SW480 (cell line): ENCODE results near the gene CNPPD1.

Source experiments
- DNase-seq: peaks from one replicate; pipeline ENCODE4 v3.0.0-alpha.2; 2016; ENCODE audit warnings: low spot score

Gene CNPPD1

GRCh38 chr2:219179601-219180465 lies 3.1 kb upstream of the CNPPD1 start:
- DNase-seq, result no peak

GRCh38 chr2:219178377-219179175 lies 1.9 kb upstream of the CNPPD1 start:
- peak; percentile 34 for DNase-seq

DNA sequence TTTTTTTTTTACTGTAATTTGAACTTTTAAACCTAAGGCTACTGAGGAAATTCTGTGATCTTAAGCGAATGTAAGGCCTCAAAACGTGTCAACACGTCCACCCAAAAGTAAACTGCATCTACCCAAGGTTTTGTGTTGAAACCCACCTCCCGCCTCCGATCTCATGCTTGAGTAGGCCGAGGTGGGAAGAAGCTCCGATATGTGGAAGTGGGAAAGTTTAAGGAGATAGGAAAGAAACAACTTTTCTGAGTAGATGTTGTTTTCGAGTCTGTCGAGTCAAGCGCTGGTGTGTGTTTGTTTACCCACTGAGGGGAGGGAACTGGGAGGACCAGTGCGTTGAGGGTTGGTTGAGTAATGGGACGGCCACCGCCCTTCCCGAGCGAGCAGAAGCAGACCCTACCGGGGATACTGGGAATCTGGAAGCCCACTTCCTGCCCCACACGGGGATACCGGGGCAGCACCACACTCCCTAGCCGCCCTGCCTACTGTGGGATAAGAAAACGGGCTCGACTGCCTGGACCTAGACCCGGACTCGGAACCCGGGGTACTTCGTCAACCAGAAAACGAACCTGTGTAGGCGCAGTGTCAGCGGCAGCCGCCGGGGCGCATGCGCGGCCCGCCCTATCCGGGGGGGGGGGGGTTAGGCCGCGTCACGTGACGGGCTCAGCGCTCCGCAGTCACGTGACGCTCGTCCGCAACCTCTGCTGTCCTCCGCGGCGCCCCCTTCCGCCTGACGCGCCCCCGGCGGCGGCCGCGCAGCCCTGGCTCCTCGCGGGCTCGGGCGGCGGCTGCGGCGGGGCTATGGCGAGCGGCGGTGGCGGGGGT lies 1.0 kb upstream of the CNPPD1 start, which contains the start of gene RETREG2:
Gene RETREG2, plus strand, starts transcription at position 724 of the 825 bp plus-strand sequence. Its CDS starts 78 bp downstream, at position 802.
- DNase-seq, result peak; percentile 90

DNA sequence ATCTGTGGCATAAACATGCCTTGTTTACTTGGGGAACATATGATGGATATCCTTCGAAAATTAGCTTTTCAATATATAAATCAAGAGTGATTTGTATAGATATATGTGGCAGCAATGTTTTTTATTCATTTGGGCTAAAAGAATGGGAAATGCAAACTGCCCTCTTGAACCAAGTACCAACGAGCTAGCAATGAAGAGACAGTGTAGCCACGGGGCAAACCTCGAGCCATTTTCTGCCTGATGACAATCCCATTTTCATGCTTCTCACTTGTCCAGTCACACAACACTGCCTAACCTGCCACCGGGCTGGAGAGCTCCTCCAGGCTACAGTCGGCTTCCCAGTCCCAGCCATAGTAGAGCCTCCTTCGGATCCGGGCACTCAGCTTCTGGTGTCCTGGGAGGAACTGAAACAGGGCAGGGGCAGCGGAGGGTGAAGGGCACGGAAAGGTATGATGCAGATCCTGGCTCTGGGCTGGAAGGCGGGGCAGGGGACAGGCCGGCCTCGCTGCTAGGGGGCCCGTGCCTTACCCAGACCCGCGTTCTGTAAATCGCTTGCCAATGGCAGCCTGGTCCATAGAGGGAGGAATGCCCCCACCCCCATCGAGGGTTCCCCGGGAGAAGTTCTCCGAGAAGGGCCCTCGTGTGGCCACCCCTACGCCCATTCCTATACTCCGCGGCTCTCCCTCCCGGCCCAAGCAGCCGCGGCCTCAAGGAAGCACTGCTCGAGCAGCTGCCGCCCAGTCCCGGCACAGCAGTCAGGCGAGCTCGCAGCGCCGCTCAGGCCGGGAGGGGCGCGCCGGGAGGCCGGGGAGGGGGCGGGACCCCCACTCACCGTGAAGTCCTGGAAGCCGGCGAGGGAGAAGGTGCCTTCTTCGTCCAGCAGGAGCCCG lies 552 bp downstream of the CNPPD1 start:
- peak; percentile 47 for DNase-seq

DNA sequence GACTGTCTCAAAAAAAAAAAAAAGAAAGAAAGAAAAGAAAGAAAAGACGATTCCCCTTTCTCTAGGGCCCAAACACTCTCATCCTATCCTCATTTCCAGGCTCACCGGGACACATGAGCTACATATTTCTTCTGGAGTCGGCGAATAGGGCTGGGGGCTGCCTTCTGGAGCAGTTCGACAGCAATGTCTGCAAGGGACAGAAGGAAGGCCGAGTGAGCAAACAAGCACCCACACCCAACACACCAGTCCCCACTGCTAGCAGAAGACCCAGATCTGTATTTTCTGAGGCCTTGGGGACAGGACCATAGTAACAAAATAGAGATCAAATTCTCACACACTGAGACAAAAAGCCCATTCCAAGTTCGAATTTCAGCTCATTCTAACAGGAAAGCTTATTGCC lies 1.2 kb downstream of the CNPPD1 start:
- no peak for DNase-seq

DNA sequence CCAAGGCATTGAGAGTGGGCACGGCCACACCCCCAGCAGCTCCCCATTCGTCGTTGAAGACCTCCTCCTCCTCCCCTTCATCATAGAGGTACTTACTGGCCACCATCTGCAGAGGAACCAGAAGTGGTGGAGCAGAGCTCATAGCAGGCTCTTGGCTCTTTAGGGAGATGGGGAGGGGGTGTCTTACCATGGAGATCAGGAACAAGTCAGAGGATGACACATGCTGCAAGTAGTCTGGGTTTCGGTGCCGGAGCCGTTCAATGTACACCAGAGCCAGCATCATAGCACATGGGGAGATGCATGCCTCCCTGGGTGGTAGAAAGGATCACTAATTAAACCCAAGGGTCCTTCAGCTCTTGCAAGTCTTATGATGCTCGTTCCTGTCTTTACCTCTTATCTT lies 1.9 kb downstream of the CNPPD1 start:
- DNase-seq, result no peak

- DNase-seq, result no peak
Observed at GRCh38 chr2:219174146-219174545, 2.6 kb downstream of the CNPPD1 start.

GRCh38 chr2:219173176-219173575 lies 3.5 kb downstream of the CNPPD1 start:
- DNase-seq, result no peak

GRCh38 chr2:219172231-219173154 lies 4.2 kb downstream of the CNPPD1 start:
- no peak for DNase-seq

DNA sequence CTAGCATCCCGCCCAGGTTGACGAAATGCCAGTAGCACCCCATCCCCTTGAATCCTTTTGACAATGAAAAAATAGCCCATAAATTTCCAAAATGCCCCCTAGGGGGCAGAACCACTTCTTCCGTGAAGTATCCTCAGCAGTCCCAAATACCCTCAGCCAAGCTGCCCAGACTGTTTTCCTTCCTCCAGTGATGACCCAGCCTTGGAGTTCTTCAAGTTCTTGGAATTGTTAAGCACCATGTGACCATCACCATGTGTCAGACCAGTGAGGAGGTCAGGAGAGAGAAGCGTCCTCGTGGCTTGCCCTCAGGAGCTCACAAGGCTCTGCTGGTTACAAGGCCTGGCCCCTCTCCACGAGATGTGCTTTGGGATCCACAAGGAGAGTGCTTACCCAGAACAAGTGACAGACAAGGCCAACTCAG lies 5.5 kb downstream of the CNPPD1 start:
- DNase-seq, result peak; percentile 36

DNA sequence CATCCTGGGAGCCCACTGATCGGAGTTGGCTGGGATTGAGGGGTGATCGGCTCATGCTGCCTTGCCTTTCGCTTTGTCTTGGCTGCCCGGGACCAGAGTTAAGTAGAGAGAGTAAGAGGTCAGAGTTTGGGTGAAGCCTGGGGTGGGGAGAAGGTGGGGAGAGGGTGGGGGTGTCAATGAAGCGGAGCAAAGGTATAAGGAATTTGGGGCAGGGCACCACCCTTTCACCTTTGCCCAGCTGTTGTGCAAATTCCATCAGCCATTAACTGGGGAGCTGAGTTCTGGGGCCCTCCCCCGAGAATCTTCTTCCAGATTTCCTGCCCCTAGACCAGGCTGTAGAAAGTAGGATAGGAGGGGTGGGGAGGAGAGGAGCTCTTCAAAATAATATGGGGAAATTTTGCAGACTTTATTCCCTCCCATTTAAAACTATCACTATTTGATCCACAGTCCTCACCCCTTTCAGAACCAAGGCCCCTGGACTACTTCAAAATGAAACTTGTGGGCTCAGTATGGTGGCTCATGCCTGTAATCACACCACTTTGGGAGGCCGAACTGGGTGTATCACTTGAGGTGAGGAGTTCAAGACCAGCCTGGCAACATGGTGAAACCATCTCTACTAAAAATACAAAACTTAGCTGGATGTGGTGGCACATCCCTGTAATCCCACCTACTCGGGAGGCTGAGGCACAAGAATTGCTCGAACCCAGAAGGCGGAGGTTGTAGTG lies 6.6 kb downstream of the CNPPD1 start, which contains the start of gene SLC23A3:
Gene SLC23A3, minus strand, starts transcription at position 100 of the 725 bp plus-strand sequence. Its CDS starts 45 bp downstream, at position 55.
- DNase-seq, result no peak

DNA sequence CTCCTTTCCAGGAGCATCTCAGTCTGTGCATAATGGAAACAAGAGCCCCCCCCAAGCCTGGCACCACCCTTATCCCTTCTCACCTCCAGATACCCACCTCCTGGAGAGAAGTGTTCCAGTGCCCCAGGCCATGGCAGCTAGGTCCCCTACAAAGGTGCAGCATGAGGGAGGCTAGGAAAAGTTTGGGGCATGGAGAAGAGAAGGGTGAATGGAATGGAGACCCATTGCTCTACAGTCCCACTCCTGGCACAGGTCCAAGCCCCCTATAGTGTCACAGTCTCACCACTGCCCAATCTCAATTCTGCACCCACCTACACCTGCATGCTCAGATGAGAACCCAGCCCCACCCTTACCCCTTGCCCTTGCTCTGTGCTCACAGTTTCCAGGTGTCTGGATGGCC lies 7.8 kb downstream of the CNPPD1 start:
- DNase-seq, result no peak

GRCh38 chr2:219168526-219168925 lies 8.2 kb downstream of the CNPPD1 start:
- DNase-seq, result no peak

DNA sequence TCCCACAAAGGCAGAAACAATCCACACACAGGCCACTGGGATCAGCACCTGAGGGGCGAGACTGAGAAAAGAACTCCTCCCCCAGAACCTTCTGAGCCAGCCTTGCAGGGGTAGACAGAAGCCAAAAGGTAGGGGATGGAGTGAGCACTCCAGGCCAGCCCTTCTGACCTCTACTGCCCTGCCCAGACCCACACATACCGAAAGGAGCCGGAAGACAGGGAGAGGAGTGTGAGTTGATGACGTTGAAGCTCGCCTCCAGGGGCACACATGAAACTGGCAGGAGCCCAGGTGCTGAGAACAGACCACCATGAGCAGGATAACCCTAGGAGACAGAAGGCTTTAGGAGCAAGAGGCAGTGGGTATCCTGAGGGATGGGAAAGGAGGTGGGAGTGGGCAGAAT lies 8.7 kb downstream of the CNPPD1 start:
- no peak for DNase-seq

GRCh38 chr2:219165058-219165911 lies 11.4 kb downstream of the CNPPD1 start:
- DNase-seq, result no peak

GRCh38 chr2:219163156-219163555 lies 13.6 kb downstream of the CNPPD1 start:
- no peak for DNase-seq

GRCh38 chr2:219161097-219161496 lies 15.6 kb downstream of the CNPPD1 start:
- DNase-seq, result no peak
